ENCODE measurements around the gene LRRC46.
A peak's percentile ranks its signal among the peaks of the same experiment; 100 is the strongest.

Gene LRRC46

GRCh38 chr17:47810200-47810821 is 21.2 kb upstream of the LRRC46 start:
- Histone ChIP-seq H3K36me3 (ENCODE audit: control insufficient read depth in 2 of 2, insufficient read depth in 2 of 2, low read length in 2 of 2) (peaks cover 4 to 6% of the 10 kb centered on the region in 2 donors), H3K9me3 (ENCODE audit: control insufficient read depth in 2 of 2, low read length in 2 of 2) (no peaks in the 10 kb centered on the region), H3K27ac (ENCODE audit: low read length) (no peak overlapping the region), H3K27me3 (ENCODE audit: control insufficient read depth in 1 of 2, insufficient read depth in 2 of 2, low read length in 2 of 2) (no peaks in the 10 kb centered on the region), H3K9ac (ENCODE audit: low read length in 2 of 2) (no peak overlapping the region), H3K4me1 (ENCODE audit: control insufficient read depth, insufficient read depth, low read length) (no peaks in the 10 kb centered on the region), H3K4me3 (ENCODE audit: low read length in 2 of 2) (no peak overlapping the region)

- Histone ChIP-seq H3K27ac (ENCODE audit: low read length) (no peak overlapping the region), H3K27me3 (ENCODE audit: control insufficient read depth in 1 of 2, insufficient read depth in 2 of 2, low read length in 2 of 2) (no peaks in the 10 kb centered on the region), H3K9me3 (ENCODE audit: control insufficient read depth in 2 of 2, low read length in 2 of 2) (no peaks in the 10 kb centered on the region), H3K9ac (ENCODE audit: low read length in 2 of 2) (no peak overlapping the region), H3K4me1 (ENCODE audit: control insufficient read depth, insufficient read depth, low read length) (no peaks in the 10 kb centered on the region), H3K36me3 (ENCODE audit: control insufficient read depth in 2 of 2, insufficient read depth in 2 of 2, low read length in 2 of 2) (peaks cover 4 to 9% of the 10 kb centered on the region in 2 donors), H3K4me3 (ENCODE audit: low read length in 2 of 2) (no peak overlapping the region)
Observed at GRCh38 chr17:47810901-47811635, 20.4 kb upstream of the LRRC46 start.

GRCh38 chr17:47811709-47812108 is 19.8 kb upstream of the LRRC46 start:
- Histone ChIP-seq H3K36me3 (ENCODE audit: control insufficient read depth in 2 of 2, insufficient read depth in 2 of 2, low read length in 2 of 2) (peaks cover 4 to 12% of the 10 kb centered on the region in 2 donors), H3K27me3 (ENCODE audit: control insufficient read depth in 1 of 2, insufficient read depth in 2 of 2, low read length in 2 of 2) (no peaks in the 10 kb centered on the region), H3K4me1 (ENCODE audit: control insufficient read depth, insufficient read depth, low read length) (no peaks in the 10 kb centered on the region), H3K4me3 (ENCODE audit: low read length in 2 of 2) (no peak overlapping the region), H3K9ac (ENCODE audit: low read length in 2 of 2) (no peak overlapping the region), H3K9me3 (ENCODE audit: control insufficient read depth in 2 of 2, low read length in 2 of 2) (no peaks in the 10 kb centered on the region), H3K27ac (ENCODE audit: low read length) (no peak overlapping the region)

GRCh38 chr17:47812146-47812920 is 19.1 kb upstream of the LRRC46 start:
- Histone ChIP-seq H3K27ac (ENCODE audit: low read length) (no peak overlapping the region), H3K36me3 (ENCODE audit: control insufficient read depth in 2 of 2, insufficient read depth in 2 of 2, low read length in 2 of 2) (peaks cover 4 to 15% of the 10 kb centered on the region in 2 donors), H3K4me1 (ENCODE audit: control insufficient read depth, insufficient read depth, low read length) (no peaks in the 10 kb centered on the region)

GRCh38 chr17:47813077-47813476 is 18.4 kb upstream of the LRRC46 start:
- no peaks in the 10 kb centered on the region for H3K4me1 ChIP-seq (ENCODE audit: control insufficient read depth, insufficient read depth, low read length)
- no peak overlapping the region for H3K27ac ChIP-seq (ENCODE audit: low read length)
- no peak overlapping the region for H3K4me3 ChIP-seq (ENCODE audit: low read length in 2 of 2)
- peaks cover 4 to 15% of the 10 kb centered on the region in 2 donors for H3K36me3 ChIP-seq (ENCODE audit: control insufficient read depth in 2 of 2, insufficient read depth in 2 of 2, low read length in 2 of 2)
- no peak overlapping the region for H3K9ac ChIP-seq (ENCODE audit: low read length in 2 of 2)
- no peaks in the 10 kb centered on the region for H3K27me3 ChIP-seq (ENCODE audit: control insufficient read depth in 1 of 2, insufficient read depth in 2 of 2, low read length in 2 of 2)
- H3K9me3 ChIP-seq (ENCODE audit: control insufficient read depth in 2 of 2, low read length in 2 of 2): no peaks in the 10 kb centered on the region

More at GRCh38 chr17:47812146-47812920, 19.1 kb upstream of the LRRC46 start:
- Histone ChIP-seq H3K27me3 (ENCODE audit: control insufficient read depth in 1 of 2, insufficient read depth in 2 of 2, low read length in 2 of 2) (no peaks in the 10 kb centered on the region), H3K9me3 (ENCODE audit: control insufficient read depth in 2 of 2, low read length in 2 of 2) (no peaks in the 10 kb centered on the region), H3K4me3 (ENCODE audit: low read length in 2 of 2) (no peak overlapping the region), H3K9ac (ENCODE audit: low read length in 2 of 2) (peak overlapping the region in 1 of 2 donors; percentile 21)

GRCh38 chr17:47813512-47814031 is 17.9 kb upstream of the LRRC46 start:
- H3K36me3 ChIP-seq (ENCODE audit: control insufficient read depth in 2 of 2, insufficient read depth in 2 of 2, low read length in 2 of 2): peaks cover 4 to 14% of the 10 kb centered on the region in 2 donors
- H3K9me3 ChIP-seq (ENCODE audit: control insufficient read depth in 2 of 2, low read length in 2 of 2): no peaks in the 10 kb centered on the region
- no peak overlapping the region for H3K27ac ChIP-seq (ENCODE audit: low read length)
- H3K4me3 ChIP-seq (ENCODE audit: low read length in 2 of 2): no peak overlapping the region
- H3K9ac ChIP-seq (ENCODE audit: low read length in 2 of 2): no peak overlapping the region
- no peaks in the 10 kb centered on the region for H3K27me3 ChIP-seq (ENCODE audit: control insufficient read depth in 1 of 2, insufficient read depth in 2 of 2, low read length in 2 of 2)
- no peaks in the 10 kb centered on the region for H3K4me1 ChIP-seq (ENCODE audit: control insufficient read depth, insufficient read depth, low read length)

GRCh38 chr17:47815106-47815918 is 16.2 kb upstream of the LRRC46 start:
- peaks cover 0 to 3% of the 10 kb centered on the region in 2 donors for H3K27me3 ChIP-seq (ENCODE audit: control insufficient read depth in 1 of 2, insufficient read depth in 2 of 2, low read length in 2 of 2)
- no peak overlapping the region for H3K9ac ChIP-seq (ENCODE audit: low read length in 2 of 2)
- H3K27ac ChIP-seq (ENCODE audit: low read length): no peak overlapping the region
- H3K4me1 ChIP-seq (ENCODE audit: control insufficient read depth, insufficient read depth, low read length): no peaks in the 10 kb centered on the region
- peaks cover 0 to 20% of the 10 kb centered on the region in 2 donors for H3K36me3 ChIP-seq (ENCODE audit: control insufficient read depth in 2 of 2, insufficient read depth in 2 of 2, low read length in 2 of 2)
- H3K4me3 ChIP-seq (ENCODE audit: low read length in 2 of 2): no peak overlapping the region
- no peaks in the 10 kb centered on the region for H3K9me3 ChIP-seq (ENCODE audit: control insufficient read depth in 2 of 2, low read length in 2 of 2)

- H3K9me3 ChIP-seq (ENCODE audit: control insufficient read depth in 2 of 2, low read length in 2 of 2): no peaks in the 10 kb centered on the region
- H3K36me3 ChIP-seq (ENCODE audit: control insufficient read depth in 2 of 2, insufficient read depth in 2 of 2, low read length in 2 of 2): peaks cover 0 to 20% of the 10 kb centered on the region in 2 donors
- no peak overlapping the region for H3K9ac ChIP-seq (ENCODE audit: low read length in 2 of 2)
- H3K27me3 ChIP-seq (ENCODE audit: control insufficient read depth in 1 of 2, insufficient read depth in 2 of 2, low read length in 2 of 2): peaks cover 0 to 4% of the 10 kb centered on the region in 2 donors
- no peak overlapping the region for H3K4me3 ChIP-seq (ENCODE audit: low read length in 2 of 2)
- H3K4me1 ChIP-seq (ENCODE audit: control insufficient read depth, insufficient read depth, low read length): peaks cover 9% of the 10 kb centered on the region
- H3K27ac ChIP-seq (ENCODE audit: low read length): no peak overlapping the region
Observed at GRCh38 chr17:47816111-47816735, 15.2 kb upstream of the LRRC46 start.

GRCh38 chr17:47816947-47817346 is 14.5 kb upstream of the LRRC46 start:
- Histone ChIP-seq H3K9me3 (ENCODE audit: control insufficient read depth in 2 of 2, low read length in 2 of 2) (no peaks in the 10 kb centered on the region), H3K4me3 (ENCODE audit: low read length in 2 of 2) (no peak overlapping the region), H3K4me1 (ENCODE audit: control insufficient read depth, insufficient read depth, low read length) (peaks cover 16% of the 10 kb centered on the region), H3K9ac (ENCODE audit: low read length in 2 of 2) (no peak overlapping the region), H3K27me3 (ENCODE audit: control insufficient read depth in 1 of 2, insufficient read depth in 2 of 2, low read length in 2 of 2) (peaks cover 0 to 6% of the 10 kb centered on the region in 2 donors), H3K27ac (ENCODE audit: low read length) (no peak overlapping the region), H3K36me3 (ENCODE audit: control insufficient read depth in 2 of 2, insufficient read depth in 2 of 2, low read length in 2 of 2) (peaks cover 0 to 20% of the 10 kb centered on the region in 2 donors)
